ENCODE measurements around the gene SERPINB3.

DNA sequence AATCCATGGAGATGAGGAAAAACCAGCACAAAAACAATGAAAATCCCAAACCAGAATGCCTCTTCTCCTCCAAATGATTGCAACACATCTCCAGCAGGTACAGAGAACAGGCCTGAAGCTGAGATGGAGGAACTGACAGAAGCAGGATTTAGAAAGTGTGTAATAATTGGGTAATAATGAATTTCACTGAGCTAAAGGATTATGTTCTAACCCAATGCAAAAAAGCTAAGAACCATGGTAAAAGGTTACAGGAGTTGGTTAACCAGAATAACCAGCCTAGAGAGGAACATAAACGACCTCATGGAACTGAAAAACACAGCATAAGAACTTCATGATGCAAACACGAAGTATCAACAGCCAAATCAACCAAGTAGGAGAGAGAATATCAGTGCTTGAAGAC lies 27.4 kb upstream of the SERPINB3 start:
- TF ChIP-seq CTCF (IDR thresholded peaks at IDR 0.05; ENCODE audit: low read length) = no peak
- TF ChIP-seq EZH2 (IDR thresholded peaks at IDR 0.05; ENCODE audit: borderline replicate concordance, low read length) = no peak

Data from OCI-LY1 (cell line).